ENCODE measurements around the gene ADAM15.

ADAM15 gene

DNA sequence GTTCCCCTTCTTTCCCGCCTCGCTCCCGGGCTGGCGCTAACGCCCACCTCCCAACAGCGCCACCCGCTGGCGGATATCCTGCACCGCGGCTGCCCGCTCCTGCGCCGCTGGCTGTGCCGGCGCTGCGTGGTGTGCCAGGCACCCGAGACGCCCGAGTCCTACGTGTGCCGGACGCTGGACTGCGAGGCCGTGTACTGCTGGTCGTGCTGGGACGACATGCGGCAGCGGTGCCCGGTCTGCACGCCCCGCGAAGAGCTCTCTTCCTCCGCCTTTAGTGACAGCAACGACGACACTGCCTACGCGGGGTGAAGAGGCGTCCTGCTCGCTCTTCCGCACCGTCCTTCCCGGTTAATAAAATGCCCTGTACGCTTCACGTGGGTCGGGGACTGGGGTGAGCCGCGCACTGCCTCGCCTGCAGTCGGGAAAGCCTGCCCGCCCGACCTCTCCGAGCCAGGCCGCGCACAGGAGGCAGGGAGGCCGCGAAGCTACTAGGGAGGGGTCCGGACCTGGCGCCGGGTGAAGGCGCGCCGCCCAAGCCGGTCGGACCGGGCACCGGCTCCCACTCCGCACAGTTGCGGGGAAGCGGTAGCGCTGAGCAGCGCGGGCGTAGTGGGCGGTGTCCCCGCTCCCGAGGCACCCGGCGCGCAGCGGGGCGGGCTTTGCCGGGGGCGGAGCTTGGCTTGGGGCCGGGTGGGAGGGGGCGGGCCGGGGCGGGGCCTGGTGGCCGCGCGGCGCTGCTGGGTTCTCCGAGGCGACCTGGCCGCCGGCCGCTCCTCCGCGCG, at the start of gene ADAM15:
Gene ADAM15, plus strand, starts transcription at position 757 of the 782 bp plus-strand sequence. CDS start 71 bp downstream, outside the sequence.
- H3K36me3 ChIP-seq (ENCODE audit: control insufficient read depth, low read length): peaks cover 9% of the 10 kb centered on the region; the same call in 1 of the 2 replicates
- no peaks in the 10 kb centered on the region for H4K20me1 ChIP-seq (ENCODE audit: control insufficient read depth, insufficient read depth, low read depth, low read length)
- H3K79me2 ChIP-seq (ENCODE audit: control insufficient read depth, low read length): peaks cover 8% of the 10 kb centered on the region
- H3K9me3 ChIP-seq (ENCODE audit: control insufficient read depth, insufficient read depth, low read length): no peaks in the 10 kb centered on the region
- no peaks in the 10 kb centered on the region for H3K9me2 ChIP-seq (replicated peaks; ENCODE audit: control insufficient read depth, low read length)
- H3K4me2 ChIP-seq (ENCODE audit: low read length): peak within 1 kb of the TSS; percentile 93
- H3K4me3 ChIP-seq (ENCODE audit: low read length): peak within 1 kb of the TSS; percentile 81
- H3K27me3 ChIP-seq (ENCODE audit: control insufficient read depth, low read length): no peaks in the 10 kb centered on the region
- H3K4me1 ChIP-seq (ENCODE audit: control insufficient read depth, low read length): peaks cover 34% of the 10 kb centered on the region
- TF ChIP-seq CTCF (IDR thresholded peaks at IDR 0.05; ENCODE audit: low read depth, low read length, poor library complexity, severe bottlenecking) (peak; percentile 99), EZH2phosphoT487 (IDR thresholded peaks at IDR 0.05; ENCODE audit: borderline replicate concordance, low read length) (no peak)
- 0 out of 2 replicates have a peak within 1 kb of the TSS, but pooled peaks have one; percentile 18 for H3K27ac ChIP-seq (ENCODE audit: low read depth, low read length)
- 0 out of 2 replicates have a peak, but pooled peaks cover 3% of the 10 kb centered on the region for H3F3A ChIP-seq (ENCODE audit: control insufficient read depth, insufficient read depth)

DNA sequence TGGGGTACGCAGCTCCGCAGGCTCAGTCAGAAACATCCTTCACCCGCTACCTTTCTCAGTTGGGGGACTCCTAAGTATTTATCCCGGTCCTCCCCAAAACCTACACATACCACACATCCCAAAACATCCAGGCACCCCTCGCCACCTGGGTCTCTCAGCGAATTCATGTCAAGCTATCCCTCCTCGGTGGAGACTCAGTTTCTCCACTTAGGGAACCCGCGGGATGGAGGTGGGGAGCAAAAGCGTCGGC, 49.8 kb upstream of the ADAM15 start:
- peak overlapping the region; percentile 81 for H3K4me2 ChIP-seq (ENCODE audit: low read length)
- H3K79me2 ChIP-seq (ENCODE audit: control insufficient read depth, low read length): peaks cover 26% of the 10 kb centered on the region
- no peak for TF ChIP-seq EZH2phosphoT487 (IDR thresholded peaks at IDR 0.05; ENCODE audit: borderline replicate concordance, low read length)
- TF ChIP-seq CTCF (IDR thresholded peaks at IDR 0.05; ENCODE audit: low read depth, low read length, poor library complexity, severe bottlenecking): no peak
- H3K36me3 ChIP-seq (ENCODE audit: control insufficient read depth, low read length): no peaks in the 10 kb centered on the region
- H3K27me3 ChIP-seq (ENCODE audit: control insufficient read depth, low read length): no peaks in the 10 kb centered on the region
- no peaks in the 10 kb centered on the region for H3K9me2 ChIP-seq (replicated peaks; ENCODE audit: control insufficient read depth, low read length)
- H3K27ac ChIP-seq (ENCODE audit: low read depth, low read length): peak overlapping the region; percentile 80
- peaks cover 32% of the 10 kb centered on the region for H3F3A ChIP-seq (ENCODE audit: control insufficient read depth, insufficient read depth)
- H3K4me3 ChIP-seq (ENCODE audit: low read length): peak overlapping the region; percentile 92
- peaks cover 56% of the 10 kb centered on the region for H3K4me1 ChIP-seq (ENCODE audit: control insufficient read depth, low read length)
- H4K20me1 ChIP-seq (ENCODE audit: control insufficient read depth, insufficient read depth, low read depth, low read length): no peaks in the 10 kb centered on the region
- H3K9me3 ChIP-seq (ENCODE audit: control insufficient read depth, insufficient read depth, low read length): no peaks in the 10 kb centered on the region

DNA sequence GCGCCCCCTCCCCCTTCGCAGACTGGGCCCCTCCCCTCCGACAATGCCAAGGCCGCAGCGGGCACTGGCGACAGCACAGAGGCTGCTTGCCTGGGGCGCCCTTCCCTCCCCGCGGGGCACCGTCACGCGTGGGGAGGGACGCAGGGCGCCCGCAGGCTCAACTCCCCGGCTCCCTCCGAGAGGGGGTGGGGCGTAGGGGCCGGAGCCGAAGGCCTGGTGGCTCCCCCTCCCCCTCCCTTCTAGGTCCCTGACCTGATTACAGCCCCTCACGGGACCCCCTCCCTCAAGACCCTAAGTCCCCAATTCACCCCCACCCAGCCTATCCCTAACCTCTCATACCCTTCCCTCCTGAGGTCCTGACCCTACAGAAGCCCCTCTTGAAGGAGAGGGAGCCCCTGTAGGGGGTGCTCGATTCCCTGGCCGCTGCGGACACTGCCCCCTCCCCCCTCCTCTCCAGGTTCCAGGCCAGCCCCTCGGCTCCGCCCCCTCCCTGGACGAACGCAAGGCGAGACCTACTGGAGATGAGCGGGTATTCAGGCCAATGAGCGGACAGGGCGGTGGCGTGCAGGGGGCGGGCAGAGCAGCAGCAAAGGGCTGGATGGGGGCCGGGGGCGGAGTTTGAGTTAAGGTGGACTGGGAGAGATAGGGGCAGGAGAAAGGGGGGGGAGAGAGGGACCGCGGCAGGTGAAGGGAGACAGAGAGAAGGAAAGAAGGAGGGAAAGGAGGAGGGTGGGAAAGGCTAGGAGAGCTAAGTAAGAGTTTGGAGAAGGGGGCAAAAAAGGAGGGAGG, 49.2 kb upstream of the ADAM15 start:
- Histone ChIP-seq H3K36me3 (ENCODE audit: control insufficient read depth, low read length) (no peaks in the 10 kb centered on the region), H3K9me2 (replicated peaks; ENCODE audit: control insufficient read depth, low read length) (no peaks in the 10 kb centered on the region), H3K79me2 (ENCODE audit: control insufficient read depth, low read length) (peaks cover 26% of the 10 kb centered on the region), H3K4me1 (ENCODE audit: control insufficient read depth, low read length) (peaks cover 62% of the 10 kb centered on the region), H3K9me3 (ENCODE audit: control insufficient read depth, insufficient read depth, low read length) (no peaks in the 10 kb centered on the region), H4K20me1 (ENCODE audit: control insufficient read depth, insufficient read depth, low read depth, low read length) (no peaks in the 10 kb centered on the region), H3F3A (ENCODE audit: control insufficient read depth, insufficient read depth) (peaks cover 36% of the 10 kb centered on the region), H3K4me2 (ENCODE audit: low read length) (peak overlapping the region; percentile 81), H3K27ac (ENCODE audit: low read depth, low read length) (peak overlapping the region; percentile 80), H3K27me3 (ENCODE audit: control insufficient read depth, low read length) (no peaks in the 10 kb centered on the region), H3K4me3 (ENCODE audit: low read length) (peak overlapping the region; percentile 92)
- TF ChIP-seq CTCF (IDR thresholded peaks at IDR 0.05; ENCODE audit: low read depth, low read length, poor library complexity, severe bottlenecking): peak; percentile 57
- no peak for TF ChIP-seq EZH2phosphoT487 (IDR thresholded peaks at IDR 0.05; ENCODE audit: borderline replicate concordance, low read length)

All from DOHH2 (cell line).